Fibroblast of mammary gland (primary cell): ENCODE results near the gene TTC27.

ENCODE experiments used
- DNase-seq: peaks from one replicate; pipeline ENCODE4 v3.0.0-alpha.2; 2010; ENCODE audit warnings: low read depth
- H3K4me3 ChIP-seq: 2 replicates; pipeline ENCODE4 v1.5.1; 2011; ENCODE audit warnings: low read depth, mild to moderate bottlenecking, low read length, moderate library complexity; ENCODE audit not compliant: control insufficient read depth
- TF ChIP-seq, protein P1 (sequence below): conservative IDR thresholded peaks from 2 replicates; pipeline ENCODE4 v1.5.1; 2011; ENCODE audit warnings: low read depth, low read length, inconsistent platforms; ENCODE audit not compliant: control insufficient read depth, insufficient read depth

TTC27 gene

DNA sequence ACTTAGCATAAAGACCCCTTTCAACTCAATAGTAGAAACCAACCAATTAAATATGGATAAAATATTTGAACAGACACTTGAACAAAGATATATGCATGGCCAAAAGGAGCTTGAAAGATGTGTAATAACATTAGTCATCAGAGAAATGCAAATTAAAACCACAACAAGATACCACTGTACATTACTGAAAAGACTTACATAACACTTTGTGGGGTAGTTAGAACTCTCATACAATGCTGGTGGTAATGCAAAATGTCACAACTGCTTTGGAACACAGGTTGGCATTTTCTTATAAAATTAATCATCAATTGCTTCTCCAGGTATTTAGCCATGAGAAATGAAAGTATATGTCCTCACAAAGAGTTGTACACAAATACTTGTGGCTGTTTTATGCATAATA is 60.7 kb downstream of the TTC27 start:
- TF ChIP-seq, protein P1, sequence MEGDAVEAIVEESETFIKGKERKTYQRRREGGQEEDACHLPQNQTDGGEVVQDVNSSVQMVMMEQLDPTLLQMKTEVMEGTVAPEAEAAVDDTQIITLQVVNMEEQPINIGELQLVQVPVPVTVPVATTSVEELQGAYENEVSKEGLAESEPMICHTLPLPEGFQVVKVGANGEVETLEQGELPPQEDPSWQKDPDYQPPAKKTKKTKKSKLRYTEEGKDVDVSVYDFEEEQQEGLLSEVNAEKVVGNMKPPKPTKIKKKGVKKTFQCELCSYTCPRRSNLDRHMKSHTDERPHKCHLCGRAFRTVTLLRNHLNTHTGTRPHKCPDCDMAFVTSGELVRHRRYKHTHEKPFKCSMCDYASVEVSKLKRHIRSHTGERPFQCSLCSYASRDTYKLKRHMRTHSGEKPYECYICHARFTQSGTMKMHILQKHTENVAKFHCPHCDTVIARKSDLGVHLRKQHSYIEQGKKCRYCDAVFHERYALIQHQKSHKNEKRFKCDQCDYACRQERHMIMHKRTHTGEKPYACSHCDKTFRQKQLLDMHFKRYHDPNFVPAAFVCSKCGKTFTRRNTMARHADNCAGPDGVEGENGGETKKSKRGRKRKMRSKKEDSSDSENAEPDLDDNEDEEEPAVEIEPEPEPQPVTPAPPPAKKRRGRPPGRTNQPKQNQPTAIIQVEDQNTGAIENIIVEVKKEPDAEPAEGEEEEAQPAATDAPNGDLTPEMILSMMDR, result no peak
- H3K4me3 ChIP-seq, result no peak overlapping the region
- peak; percentile 63 for DNase-seq

DNA sequence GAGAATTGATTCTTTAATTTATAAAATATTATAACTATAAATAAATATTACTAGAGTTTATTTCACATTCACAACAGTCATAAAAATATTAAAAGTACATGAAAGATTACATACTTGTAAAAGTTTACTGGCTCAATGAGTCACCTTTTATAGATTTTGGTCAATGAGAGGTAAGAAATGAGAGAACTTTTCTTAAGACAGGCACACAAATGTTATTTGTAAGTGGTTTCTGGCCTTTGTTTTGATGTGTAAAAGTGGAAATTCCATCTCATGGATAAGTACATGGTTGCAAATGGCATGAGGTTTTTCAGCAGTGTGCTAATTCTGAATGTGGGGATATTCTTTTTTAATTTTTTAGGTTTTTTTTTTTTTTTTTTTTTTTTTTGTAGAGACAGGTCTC is 63.8 kb downstream of the TTC27 start:
- H3K4me3 ChIP-seq, result no peak overlapping the region
- TF ChIP-seq, protein P1, result no peak

DNA sequence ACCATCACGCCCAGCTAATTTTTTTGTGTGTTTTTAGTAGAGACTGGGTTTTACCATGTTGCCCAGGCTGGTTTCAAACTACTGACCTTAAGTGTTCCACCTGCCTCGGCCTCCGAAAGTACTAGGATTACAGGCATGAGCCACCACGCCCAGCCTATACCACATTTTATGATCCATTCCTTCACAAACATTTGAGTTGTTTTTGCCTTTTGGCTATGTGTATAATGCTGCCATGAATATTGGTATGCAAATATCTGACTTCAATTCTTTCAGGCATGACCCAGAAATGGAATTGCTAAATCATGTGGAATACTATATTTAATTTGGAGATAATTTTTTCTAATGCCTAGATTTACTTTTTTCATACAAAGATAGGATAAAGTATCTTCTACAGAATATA is 68.6 kb downstream of the TTC27 start:
- TF ChIP-seq, protein P1, result no peak
- H3K4me3 ChIP-seq, result no peak overlapping the region
- DNase-seq, result no peak

More for the DNA sequence above, 63.8 kb downstream of the TTC27 start:
- DNase-seq, result no peak

DNA sequence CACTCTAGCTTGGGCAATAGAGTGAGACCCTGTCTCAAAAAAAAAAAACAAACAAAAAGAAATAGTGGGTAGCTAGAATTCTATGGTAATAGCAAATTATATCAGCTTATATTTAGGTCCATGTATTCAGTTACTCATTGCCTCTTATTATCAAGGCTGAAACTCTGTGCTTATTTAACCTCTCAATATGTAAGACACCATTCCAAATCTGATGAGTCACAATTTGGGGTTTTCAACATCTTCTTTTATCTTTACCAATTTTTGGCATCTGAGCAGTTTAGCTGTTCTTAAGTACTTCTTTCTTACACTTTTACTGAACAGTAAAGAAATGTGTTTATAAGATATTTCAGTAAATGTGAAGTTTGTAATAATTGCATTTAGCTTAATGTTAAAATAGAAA is 69.3 kb downstream of the TTC27 start:
- no peak overlapping the region for H3K4me3 ChIP-seq
- peak; percentile 88 for DNase-seq
- TF ChIP-seq, protein P1, result no peak

DNA sequence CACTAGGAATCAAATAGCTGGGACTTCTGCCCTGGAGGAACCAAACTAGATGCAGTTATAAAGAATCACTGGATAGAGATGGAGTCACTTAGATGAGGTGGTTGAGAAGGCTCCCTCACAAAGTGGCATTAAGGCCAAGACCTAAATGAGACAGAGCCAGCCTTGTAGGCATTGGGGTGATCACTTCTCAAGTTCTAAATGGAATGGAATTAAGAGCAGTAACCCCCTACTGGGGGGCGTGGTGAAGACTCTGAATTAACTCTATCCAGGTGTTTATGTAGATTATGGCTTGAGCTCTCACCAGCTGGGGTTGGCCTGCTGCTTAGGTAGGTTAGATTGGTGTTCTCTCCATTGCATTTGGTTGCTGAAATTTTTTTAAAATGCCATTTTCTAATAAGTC is 71.3 kb downstream of the TTC27 start:
- H3K4me3 ChIP-seq, result no peak overlapping the region
- TF ChIP-seq, protein P1, result no peak
- no peak for DNase-seq

DNA sequence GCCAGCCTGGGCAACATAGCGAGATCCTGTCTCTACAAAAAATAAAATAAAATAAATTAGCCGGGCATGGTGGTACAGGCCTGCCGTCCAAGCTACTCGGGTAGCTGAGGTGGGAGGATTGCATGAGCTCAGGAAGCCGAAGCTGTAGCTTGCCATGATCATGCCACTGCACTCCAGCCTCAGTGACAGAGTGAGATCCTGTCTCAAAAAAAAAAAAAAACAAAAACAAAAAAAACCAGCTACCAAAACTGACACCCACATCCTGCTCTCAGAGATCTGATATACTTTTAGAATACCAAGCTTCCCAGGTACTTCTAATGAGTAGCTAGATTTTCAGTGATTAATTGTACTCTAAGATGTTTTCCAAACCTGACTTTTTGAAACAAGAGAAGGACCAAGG is 74.0 kb downstream of the TTC27 start:
- no peak overlapping the region for H3K4me3 ChIP-seq
- DNase-seq, result no peak
- TF ChIP-seq, protein P1, result no peak

DNA sequence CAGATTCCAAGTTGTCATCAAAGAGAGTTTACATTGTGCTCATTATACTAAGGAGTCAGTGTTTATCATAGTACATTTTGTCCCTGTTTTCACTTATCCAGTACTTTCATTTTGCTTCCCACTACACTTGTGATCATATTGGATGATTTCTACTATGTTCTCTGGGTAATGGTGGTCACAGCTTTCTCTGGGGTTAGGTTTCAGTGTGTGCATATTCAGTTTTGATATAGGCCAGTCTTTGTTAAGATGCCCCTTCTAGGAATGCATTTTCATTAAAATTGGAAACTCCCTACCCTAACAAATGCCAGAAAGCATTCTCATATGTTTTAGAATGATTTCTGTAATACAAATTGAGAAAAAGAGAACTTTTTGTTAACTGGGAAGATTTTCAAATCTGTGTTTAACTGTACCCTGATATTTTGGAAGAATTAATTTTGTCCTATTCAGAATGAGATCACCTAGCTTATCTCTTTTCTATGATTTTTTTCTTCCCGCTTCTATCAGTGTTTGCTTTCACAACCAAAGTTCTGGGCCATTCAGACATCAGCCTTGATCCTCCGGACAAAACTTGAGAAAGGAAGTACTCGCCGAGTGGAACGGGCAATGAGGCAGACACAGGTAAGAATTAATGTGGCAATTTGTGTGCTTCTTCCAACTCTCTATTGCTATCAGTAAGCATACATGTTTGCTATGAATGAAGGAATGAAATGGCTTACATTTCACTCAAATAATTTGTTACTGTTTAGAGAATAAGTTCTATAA is 74.6 kb downstream of the TTC27 start:
- DNase-seq, result peak; percentile 24
- no peak overlapping the region for H3K4me3 ChIP-seq
- TF ChIP-seq, protein P1, result no peak
